COLO668 (cell line): ENCODE results near the gene SEH1L.

ENCODE experiments used
- DNase-seq: peaks from one replicate; lab custom pipeline; 2025; ENCODE audit not compliant: unreplicated experiment; lab: John Stamatoyannopoulos, UW

The SEH1L gene

GRCh38 chr18:13035249-13035914 is 87.6 kb downstream of the SEH1L start:
- DNase-seq = no peak

GRCh38 chr18:13036622-13037320 is 89.0 kb downstream of the SEH1L start:
- no peak for DNase-seq
